Tibial nerve (tissue), 4 donors: ENCODE results near the gene TFF3.

Source experiments
- EP300 ChIP-seq, 2 donors: sonication (generic); formaldehyde crosslinking; IDR thresholded peaks; one replicate each; pipeline ENCODE4 v1.6.1; 2017; ENCODE audit warnings: antibody characterized with exemption in 2 of 2, mild to moderate bottlenecking in 1 of 2
- POLR2A ChIP-seq, 2 donors: fragments of 450-650 bp; IDR thresholded peaks; one replicate each; pipeline ENCODE4 v1.6.1; 2017; ENCODE audit warnings: antibody characterized with exemption in 2 of 2, mild to moderate bottlenecking in 2 of 2, moderate library complexity in 2 of 2
- TF ChIP-seq, protein P1 (sequence below), 5 experiments: fragments of 200-600 bp in 3 of 5; fragments of 450-650 bp in 2 of 5; sonication (generic) in 3 of 5; IDR thresholded peaks; one replicate each; pipeline ENCODE4 v1.5.1; 2016 to 2019; ENCODE audit warnings: antibody characterized with exemption in 5 of 5, mild to moderate bottlenecking in 3 of 5, moderate library complexity in 2 of 5

DNA sequence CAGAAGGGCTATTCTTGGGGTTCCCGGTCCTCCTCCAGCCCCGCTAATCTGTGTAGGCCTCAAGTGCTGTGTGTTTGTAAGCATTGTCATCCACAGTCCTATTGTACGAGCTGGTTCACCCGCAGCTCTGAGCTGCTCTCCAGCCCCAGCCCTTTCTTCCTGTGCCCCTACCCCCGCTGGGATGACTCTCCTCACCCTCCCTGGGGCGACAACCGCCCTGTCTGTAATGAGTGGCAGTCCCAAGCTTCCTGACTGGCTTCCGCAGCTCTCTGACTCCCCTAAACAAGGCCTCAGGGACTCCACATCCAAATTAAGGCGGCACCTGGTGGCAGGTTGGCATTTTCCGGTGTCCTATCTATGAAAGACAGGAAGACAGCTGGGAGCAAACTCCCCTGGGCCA lies 45.8 kb downstream of the TFF3 start:
- TF ChIP-seq, protein P1, sequence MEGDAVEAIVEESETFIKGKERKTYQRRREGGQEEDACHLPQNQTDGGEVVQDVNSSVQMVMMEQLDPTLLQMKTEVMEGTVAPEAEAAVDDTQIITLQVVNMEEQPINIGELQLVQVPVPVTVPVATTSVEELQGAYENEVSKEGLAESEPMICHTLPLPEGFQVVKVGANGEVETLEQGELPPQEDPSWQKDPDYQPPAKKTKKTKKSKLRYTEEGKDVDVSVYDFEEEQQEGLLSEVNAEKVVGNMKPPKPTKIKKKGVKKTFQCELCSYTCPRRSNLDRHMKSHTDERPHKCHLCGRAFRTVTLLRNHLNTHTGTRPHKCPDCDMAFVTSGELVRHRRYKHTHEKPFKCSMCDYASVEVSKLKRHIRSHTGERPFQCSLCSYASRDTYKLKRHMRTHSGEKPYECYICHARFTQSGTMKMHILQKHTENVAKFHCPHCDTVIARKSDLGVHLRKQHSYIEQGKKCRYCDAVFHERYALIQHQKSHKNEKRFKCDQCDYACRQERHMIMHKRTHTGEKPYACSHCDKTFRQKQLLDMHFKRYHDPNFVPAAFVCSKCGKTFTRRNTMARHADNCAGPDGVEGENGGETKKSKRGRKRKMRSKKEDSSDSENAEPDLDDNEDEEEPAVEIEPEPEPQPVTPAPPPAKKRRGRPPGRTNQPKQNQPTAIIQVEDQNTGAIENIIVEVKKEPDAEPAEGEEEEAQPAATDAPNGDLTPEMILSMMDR (IDR thresholded peaks at IDR 0.05) = no peak
- no peak for TF ChIP-seq POLR2A (IDR thresholded peaks at IDR 0.05)
- TF ChIP-seq EP300 (IDR thresholded peaks at IDR 0.05) = no peak
